ENCODE results near the gene OR5J2. TPM values are rescaled to one million over a fixed set of nuclear protein-coding genes. Genes with fewer than 3 reads are reported as not detected.
"Not testable (repeated sequence)": the region's sequence is repeated elsewhere in the genome, so short reads cannot be mapped to it uniquely, and the experiment has no call there.

The OR5J2 gene
- total RNA-seq, 1 experiment from 2014 or later = not detected

- Histone ChIP-seq H3K27ac (ENCODE audit: low read length) (no peak overlapping the region), H3K4me3 (ENCODE audit: low read depth in 2 of 2, low read length in 2 of 2) (no peak overlapping the region), H3K36me3 (ENCODE audit: control insufficient read depth, insufficient read depth, low read length) (no peaks in the 10 kb centered on the region), H3K4me1 (ENCODE audit: control insufficient read depth, insufficient read depth, low read length) (no peaks in the 10 kb centered on the region), H3K27me3 (ENCODE audit: control insufficient read depth, insufficient read depth, low read length) (no peaks in the 10 kb centered on the region), H3K9me3 (ENCODE audit: control insufficient read depth, insufficient read depth, low read depth, low read length) (no peaks in the 10 kb centered on the region)
- in situ Hi-C loops (cut with HindIII; ENCODE audit: low pct_unique_long_range_greater_than_20kb, low sequenced_read_pairs) (no loop called here), intact Hi-C loops (cut with micrococcal nuclease; ENCODE audit: unreplicated experiment) (no loop called here)
- no TSS peak for BruUV-seq (replicated peaks)
- ChIA-PET POLR2A (interaction anchor here (0.6 kb wide), 1 partner anchor 576 kb away, joined by 7 read pairs; no protein-coding TSS in a partner anchor), CTCF (no interaction called here)
- ATAC-seq = no peak
- no peak for TF ChIP-seq POLR2AphosphoS5 (IDR thresholded peaks at IDR 0.05; ENCODE audit: low read depth, low read length)
- no peak for TF ChIP-seq TCF7L2 (IDR thresholded peaks at IDR 0.05; ENCODE audit: low read depth, low read length)
- no peak for TF ChIP-seq SIN3A (IDR thresholded peaks at IDR 0.05; ENCODE audit: borderline replicate concordance, insufficient read depth, low read depth, low read length)
- TF ChIP-seq CTCF (IDR thresholded peaks at IDR 0.05) = no peak
- TF ChIP-seq REST (IDR thresholded peaks at IDR 0.05; ENCODE audit: insufficient read depth in 1 of 2, low read depth in 2 of 2, low read length in 1 of 2) = no peak
- DNase-seq (ENCODE audit: low read depth, low spot score) = no peak
These were observed 38.1 kb downstream of the OR5J2 start for GRCh38 chr11:56214537-56214936.

GRCh38 chr11:56219735-56220134, 43.3 kb downstream of the OR5J2 start:
- H3K27me3 ChIP-seq (ENCODE audit: control insufficient read depth, insufficient read depth, low read length); H3K27ac ChIP-seq (ENCODE audit: low read length); POLR2A ChIA-PET; H3K4me3 ChIP-seq (ENCODE audit: low read depth in 2 of 2, low read length in 2 of 2); CTCF ChIA-PET; ATAC-seq; in situ Hi-C loops (cut with HindIII; ENCODE audit: low pct_unique_long_range_greater_than_20kb, low sequenced_read_pairs); H3K9me3 ChIP-seq (ENCODE audit: control insufficient read depth, insufficient read depth, low read depth, low read length); DNase-seq (ENCODE audit: low read depth, low spot score); H3K4me1 ChIP-seq (ENCODE audit: control insufficient read depth, insufficient read depth, low read length); H3K36me3 ChIP-seq (ENCODE audit: control insufficient read depth, insufficient read depth, low read length); intact Hi-C loops (cut with micrococcal nuclease; ENCODE audit: unreplicated experiment); BruUV-seq (replicated peaks): not testable (repeated sequence)

Other genes starting within 250 kb of the OR5J2 start
- gene OR5I1, start 240.2 kb upstream of the OR5J2 start, total RNA-seq (2021; ENCODE audit: unreplicated experiment) = not detected
- gene OR10AG1, start 206.7 kb upstream of the OR5J2 start, total RNA-seq (2021; ENCODE audit: unreplicated experiment) = not detected
- not detected for gene OR5F1, start 182.0 kb upstream of the OR5J2 start, total RNA-seq (2021; ENCODE audit: unreplicated experiment)
- gene OR5AS1, start 149.0 kb upstream of the OR5J2 start, total RNA-seq (2021; ENCODE audit: unreplicated experiment) = not detected
- not detected for gene OR8I2, start 83.3 kb upstream of the OR5J2 start, total RNA-seq (2021; ENCODE audit: unreplicated experiment)
- not detected for gene OR8H2, start 72.9 kb upstream of the OR5J2 start, total RNA-seq (2021; ENCODE audit: unreplicated experiment)
- not detected for gene OR8H3, start 54.2 kb upstream of the OR5J2 start, total RNA-seq (2021; ENCODE audit: unreplicated experiment)
- gene OR8J3, start 36.4 kb upstream of the OR5J2 start, total RNA-seq (2021; ENCODE audit: unreplicated experiment) = not detected
- gene OR8K5, start 16.3 kb upstream of the OR5J2 start, total RNA-seq (2021; ENCODE audit: unreplicated experiment) = not detected
- not detected for gene OR5T2, start 57.6 kb downstream of the OR5J2 start, total RNA-seq (2021; ENCODE audit: unreplicated experiment)
- not detected for gene OR5T3, start 75.6 kb downstream of the OR5J2 start, total RNA-seq (2021; ENCODE audit: unreplicated experiment)
- not detected for gene OR5T1, start 97.5 kb downstream of the OR5J2 start, total RNA-seq (2021; ENCODE audit: unreplicated experiment)
- gene OR8H1, start 115.6 kb downstream of the OR5J2 start, total RNA-seq (2021; ENCODE audit: unreplicated experiment) = not detected
- not detected for gene OR8K3, start 138.5 kb downstream of the OR5J2 start, total RNA-seq (2021; ENCODE audit: unreplicated experiment)
- not detected for gene OR8K1, start 169.4 kb downstream of the OR5J2 start, total RNA-seq (2021; ENCODE audit: unreplicated experiment)
- not detected for gene OR8J1, start 177.7 kb downstream of the OR5J2 start, total RNA-seq (2021; ENCODE audit: unreplicated experiment)
- not detected for gene OR8U1, start 199.0 kb downstream of the OR5J2 start, total RNA-seq (2021; ENCODE audit: unreplicated experiment)
- gene OR5AL1, start 236.1 kb downstream of the OR5J2 start, total RNA-seq (2021; ENCODE audit: unreplicated experiment) = not detected

All from Panc1 (cell line).